Heart right ventricle (tissue), 16 donors: ENCODE measurements around the gene NF1. TPM values are rescaled to one million over a fixed set of nuclear protein-coding genes. Genes with fewer than 3 reads are reported as not detected.

Experiments used
- ATAC-seq, 8 donors: fragments of 200-7000 bp; cut with Tn5 transposase; one replicate each; pipeline ENCODE4 v1.9.1; 2020; ENCODE audit warnings: mild to moderate bottlenecking in 8 of 8, moderate library complexity in 8 of 8, moderate number of reproducible peaks in 1 of 8
- DNase-seq, 2 donors: peaks; one replicate each; pipeline ENCODE4 v3.0.0-alpha.2; 2020
- H3K27ac ChIP-seq, 10 donors: fragments of 200-600 bp; sonication (generic) in 2 of 10; one replicate each; pipeline versions ENCODE4 v1.5.0 to v1.8.0; 2020 to 2022; ENCODE audit warnings: mild to moderate bottlenecking in 3 of 10
- H3K27me3 ChIP-seq, 7 donors: fragments of 200-600 bp; one replicate each; pipeline ENCODE4 v1.8.0; 2021 to 2022; ENCODE audit warnings: mild to moderate bottlenecking in 2 of 7
- H3K36me3 ChIP-seq, 9 donors: fragments of 200-600 bp; sonication (generic) in 1 of 9; one replicate each; pipeline versions ENCODE4 v1.5.0 to v1.8.0; 2020 to 2022; ENCODE audit warnings: mild to moderate bottlenecking in 2 of 9
- H3K4me1 ChIP-seq, 9 donors: fragments of 200-600 bp; sonication (generic) in 1 of 9; one replicate each; pipeline versions ENCODE4 v1.5.0 to v1.8.0; 2020 to 2022; ENCODE audit warnings: mild to moderate bottlenecking in 4 of 9
- H3K4me3 ChIP-seq, 10 donors: fragments of 200-600 bp; sonication (generic) in 2 of 10; one replicate each; pipeline versions ENCODE4 v1.5.0 to v1.8.0; 2020 to 2022; ENCODE audit warnings: mild to moderate bottlenecking in 7 of 10, moderate library complexity in 2 of 10
- H3K9me3 ChIP-seq, 11 donors: fragments of 200-600 bp in 10 of 11; sonication (generic) in 2 of 11; one replicate each; pipeline versions ENCODE4 v1.5.0 to v1.8.0; 2013 to 2022; ENCODE audit warnings: mild to moderate bottlenecking in 2 of 11, control low read depth in 1 of 11, moderate library complexity in 1 of 11
- CTCF ChIP-seq, 9 donors: fragments of 200-600 bp; sonication (generic) in 2 of 9; IDR thresholded peaks; one replicate each; pipeline versions ENCODE4 v1.5.0 to v1.8.0; 2021 to 2022; ENCODE audit warnings: antibody characterized with exemption in 9 of 9, mild to moderate bottlenecking in 5 of 9, moderate library complexity in 1 of 9
- WGBS, 2 donors: extraction: QIAGEN DNeasy Blood & Tissue Kit; methylation state at CpG; one replicate each; pipeline ENCODE4 v1.1.7; 2013; ENCODE audit warnings: inconsistent platforms in 1 of 2; 5-methylcytosine and 5-hydroxymethylcytosine counted together
- intact Hi-C, 10 donors: fragments of 100-400 bp; cut with DNase I; formaldehyde crosslinking; loops; one replicate each; pipeline versions ENCODE4 v1.11.1 to v1.14.2; 2022
- polyA plus RNA-seq, 2 donors: library from polyadenylated mRNA; stranded (reverse); fragments of 200-250 nt; gene quantifications; one replicate each; pipeline ENCODE4 v1.2.3, GENCODE V29; 2013
- total RNA-seq, 10 donors: library from RNA; stranded (reverse); fragmentation: NEBNext Ultra II Directional in 3 of 10; extraction: Animal tissue kit (Norgen Biotek cat#: 25700) in 3 of 10; gene quantifications; one replicate each; pipeline versions ENCODE4 v1.2.1 to v1.2.4, GENCODE V29; 2021 to 2023
- donor health status: Arrhythmogenic right ventricular cardiomyopathy.
- donor health status: ischemic (EF 13 %, LVEDD 7.1; RV severe dilation, severe dysfunction).
- donor health status: healthy with polysubstance abuse.
- donor health status: DM: no; HTN: yes; CAD: no.
- donor health status: DM: no; HTN: no; CAD: no.
- donor health status: ischemic (EF 25% LVEDD 6.9; RV normal size, moderate dysfunction).
- donor health status: ischemic (EF 25% LVEDD 5.7; RV mildly dilated, moderate dysfunction).
- donor health status: healthy.
- donor health status: DM: yes; HTN: yes; CAD: no.
- donor health status: Ischemic cardiomyopathy.
- donor health status: ischemic (EF 35%, LVEDD 5.7; RV mildly dilated, moderate dysfunction).
- donor health status: nonischemic (EF 11% LVEDD 7.7; RV severe dilation, severe dysfunction).
- donor health status: DM: yes; HTN: yes; CAD: no.
- donor health status: PGD.
- donor health status: ischemic (EF 29% LVEDD 5.4; RV normal size, mild dysfunction).
- donor health status: nonischemic (EF 23%, LVEDD 6.1; RV moderate dilation, normal function).

NF1 gene
- total and polyA plus RNA-seq, 12 donors: 4.2 to 71.0 (median 54.6) TPM

- TF ChIP-seq CTCF (IDR thresholded peaks at IDR 0.05): no peak
- ATAC-seq (no peak), DNase-seq (no peak)
- WGBS, 2 donors: 85 to 88% methylated on average over 1 of the region's 1 CpG
- intact Hi-C loops: no loop called here
- Histone ChIP-seq H3K4me3 (no peak overlapping the region), H3K27ac (no peak overlapping the region), H3K27me3 (no peaks in the 10 kb centered on the region), H3K36me3 (peaks cover 0 to 80% (median 24%) of the 10 kb centered on the region in 9 donors), H3K4me1 (peaks cover 0 to 16% (median 0%) of the 10 kb centered on the region in 9 donors), H3K9me3 (no peaks in the 10 kb centered on the region)
Observed at GRCh38 chr17:31224366-31224765, 129.6 kb downstream of the NF1 start.

- no peaks in the 10 kb centered on the region for H3K9me3 ChIP-seq
- H3K27ac ChIP-seq: no peak overlapping the region
- WGBS, 2 donors: 81 to 84% methylated on average over 2 of the region's 2 CpGs
- peaks cover 0 to 16% (median 0%) of the 10 kb centered on the region in 9 donors for H3K4me1 ChIP-seq
- DNase-seq: no peak
- H3K27me3 ChIP-seq: no peaks in the 10 kb centered on the region
- TF ChIP-seq CTCF (IDR thresholded peaks at IDR 0.05): no peak
- H3K4me3 ChIP-seq: no peak overlapping the region
- ATAC-seq: no peak
- intact Hi-C loops: no loop called here
- H3K36me3 ChIP-seq: peaks cover 0 to 83% (median 28%) of the 10 kb centered on the region in 9 donors
Observed at GRCh38 chr17:31225831-31226230, 131.1 kb downstream of the NF1 start.

- H3K36me3 ChIP-seq: peaks cover 0 to 89% (median 28%) of the 10 kb centered on the region in 9 donors
- DNase-seq (no peak), ATAC-seq (no peak)
- H3K4me1 ChIP-seq: peaks cover 0 to 16% (median 0%) of the 10 kb centered on the region in 9 donors
- no peak for TF ChIP-seq CTCF (IDR thresholded peaks at IDR 0.05)
- no peaks in the 10 kb centered on the region for H3K27me3 ChIP-seq
- 66 to 80% methylated on average over 5 of the region's 5 CpGs for WGBS, 2 donors
- H3K27ac ChIP-seq: no peak overlapping the region
- no peak overlapping the region for H3K4me3 ChIP-seq
- H3K9me3 ChIP-seq: no peaks in the 10 kb centered on the region
- intact Hi-C loops: no loop called here
Observed at GRCh38 chr17:31226373-31226772, 131.6 kb downstream of the NF1 start.

GRCh38 chr17:31226950-31227349 lies 132.2 kb downstream of the NF1 start:
- intact Hi-C loops: no loop called here
- 90 to 96% methylated on average over 3 of the region's 3 CpGs for WGBS, 2 donors
- no peaks in the 10 kb centered on the region for H3K27me3 ChIP-seq
- H3K36me3 ChIP-seq: peaks cover 0 to 95% (median 29%) of the 10 kb centered on the region in 9 donors
- H3K4me1 ChIP-seq: peaks cover 0 to 16% (median 0%) of the 10 kb centered on the region in 9 donors
- DNase-seq: no peak
- no peaks in the 10 kb centered on the region for H3K9me3 ChIP-seq
- no peak overlapping the region for H3K4me3 ChIP-seq
- no peak overlapping the region for H3K27ac ChIP-seq
- TF ChIP-seq CTCF (IDR thresholded peaks at IDR 0.05): no peak
- ATAC-seq: no peak
